Neural crest cell (in vitro differentiated cells): ENCODE measurements around the gene RGS17. TPM values are rescaled to one million over a fixed set of nuclear protein-coding genes. Genes with fewer than 3 reads are reported as not detected.

Experiments
- DNase-seq: peaks from one replicate; pipeline ENCODE4 v3.0.0; 2021; ENCODE audit warnings: low read depth, mixed read lengths, low spot score
- H3K27ac Mint-ChIP-seq: one replicate; pipeline ENCODE4 v1.8.0; 2021; ENCODE audit warnings: mild to moderate bottlenecking, mixed read lengths; ENCODE audit not compliant: unreplicated experiment
- H3K27me3 Mint-ChIP-seq: 2 replicates; pipeline ENCODE4 v1.8.0; 2021; ENCODE audit warnings: low read depth, mild to moderate bottlenecking, mixed read lengths
- H3K36me3 Mint-ChIP-seq: 2 replicates; pipeline ENCODE4 v1.8.0; 2021; ENCODE audit warnings: low read depth, mild to moderate bottlenecking, mixed read lengths
- H3K4me1 Mint-ChIP-seq: 2 replicates; pipeline ENCODE4 v1.8.0; 2021; ENCODE audit warnings: mixed read lengths
- H3K4me3 Mint-ChIP-seq: one replicate; pipeline ENCODE4 v1.8.0; 2021; ENCODE audit warnings: mild to moderate bottlenecking, mixed read lengths
- H3K9me3 Mint-ChIP-seq: 2 replicates; pipeline ENCODE4 v1.8.0; 2021; ENCODE audit warnings: mixed read lengths
- CTCF ChIP-seq: fragments of 200-600 bp; sonication (generic); conservative IDR thresholded peaks from 2 replicates; pipeline ENCODE4 v1.5.0; 2021; ENCODE audit warnings: antibody characterized with exemption, mild to moderate bottlenecking
- total RNA-seq: library from RNA; stranded (reverse); gene quantifications from 2 replicates; pipeline ENCODE4 v1.2.1, GENCODE V29; 2021

RGS17 gene
- total RNA-seq, 1 donor from 2014 or later: 4.7 TPM

- DNase-seq: no peak
- no peaks in the 10 kb centered on the region for H3K27me3 Mint-ChIP-seq
These were observed 25.1 kb downstream of the RGS17 start for GRCh38 chr6:153106021-153106420.

GRCh38 chr6:153104220-153104619 lies 26.9 kb downstream of the RGS17 start:
- Mint-ChIP-seq H3K36me3 (no peaks in the 10 kb centered on the region), H3K4me1 (no peaks in the 10 kb centered on the region), H3K27me3 (no peaks in the 10 kb centered on the region), H3K27ac (no peak overlapping the region), H3K4me3 (no peak overlapping the region), H3K9me3 (no peaks in the 10 kb centered on the region)
- no peak for TF ChIP-seq CTCF
- DNase-seq: no peak

More at GRCh38 chr6:153106021-153106420, 25.1 kb downstream of the RGS17 start:
- TF ChIP-seq CTCF: no peak
- H3K36me3 Mint-ChIP-seq: no peaks in the 10 kb centered on the region
- H3K4me1 Mint-ChIP-seq: peaks cover 12% of the 10 kb centered on the region
- H3K27ac Mint-ChIP-seq: no peak overlapping the region
- H3K9me3 Mint-ChIP-seq: no peaks in the 10 kb centered on the region
- no peak overlapping the region for H3K4me3 Mint-ChIP-seq

- no peak overlapping the region for H3K27ac Mint-ChIP-seq
- no peak overlapping the region for H3K4me3 Mint-ChIP-seq
- DNase-seq: no peak
- H3K27me3 Mint-ChIP-seq: no peaks in the 10 kb centered on the region
- TF ChIP-seq CTCF: no peak
- H3K36me3 Mint-ChIP-seq: no peaks in the 10 kb centered on the region
- no peaks in the 10 kb centered on the region for H3K9me3 Mint-ChIP-seq
- H3K4me1 Mint-ChIP-seq: no peaks in the 10 kb centered on the region
These were observed 27.8 kb downstream of the RGS17 start for GRCh38 chr6:153103319-153103655.

GRCh38 chr6:153102605-153103318 lies 28.3 kb downstream of the RGS17 start:
- no peak for DNase-seq
- H3K36me3 Mint-ChIP-seq: no peaks in the 10 kb centered on the region
- H3K4me1 Mint-ChIP-seq: no peaks in the 10 kb centered on the region
- H3K27me3 Mint-ChIP-seq: no peaks in the 10 kb centered on the region
- H3K27ac Mint-ChIP-seq: no peak overlapping the region
- H3K9me3 Mint-ChIP-seq: no peaks in the 10 kb centered on the region
- H3K4me3 Mint-ChIP-seq: no peak overlapping the region
- TF ChIP-seq CTCF: no peak

- no peak for TF ChIP-seq CTCF
- H3K4me3 Mint-ChIP-seq: no peak overlapping the region
- no peaks in the 10 kb centered on the region for H3K36me3 Mint-ChIP-seq
- H3K4me1 Mint-ChIP-seq: no peaks in the 10 kb centered on the region
- H3K27me3 Mint-ChIP-seq: no peaks in the 10 kb centered on the region
- no peak overlapping the region for H3K27ac Mint-ChIP-seq
- no peaks in the 10 kb centered on the region for H3K9me3 Mint-ChIP-seq
- no peak for DNase-seq
These were observed 29.6 kb downstream of the RGS17 start for GRCh38 chr6:153101461-153101860.
